Left kidney (tissue), 2 donors: Measurements from ENCODE around the gene EGFL8. TPM values are rescaled to one million over a fixed set of nuclear protein-coding genes. Genes with fewer than 3 reads are reported as not detected.

ENCODE experiments used
- DNase-seq: peaks from one replicate; pipeline ENCODE4 v3.0.0-alpha.2; 2013
- polyA plus RNA-seq: library from polyadenylated mRNA; unstranded; fragments of 120-200 nt; gene quantifications from one replicate; pipeline ENCODE4 v1.2.1, GENCODE V29; 2013; ENCODE audit not compliant: insufficient read length

EGFL8 gene
- polyA plus RNA-seq, 1 donor = 30.3 TPM

- no peak for DNase-seq
Measured at GRCh38 chr6:32146287-32146686, 18.1 kb upstream of the EGFL8 start.

- no peak for DNase-seq
Measured at GRCh38 chr6:32146687-32147086, 17.7 kb upstream of the EGFL8 start.

GRCh38 chr6:32147401-32148132 is 16.8 kb upstream of the EGFL8 start:
- DNase-seq = no peak

- peak; percentile 84 for DNase-seq
Measured at GRCh38 chr6:32148289-32149091, 15.9 kb upstream of the EGFL8 start.

- no peak for DNase-seq
Measured at GRCh38 chr6:32149092-32149755, 15.2 kb upstream of the EGFL8 start.

GRCh38 chr6:32149932-32150870 is 14.2 kb upstream of the EGFL8 start:
- no peak for DNase-seq

GRCh38 chr6:32151181-32151862 is 13.1 kb upstream of the EGFL8 start:
- no peak for DNase-seq

GRCh38 chr6:32151863-32152768 is 12.3 kb upstream of the EGFL8 start, which contains the start of gene PRRT1:
Gene PRRT1 (minus strand): TSS chr6:32151939. CDS start chr6:32151827, 112 bp downstream.
- no peak for DNase-seq

GRCh38 chr6:32152769-32153563 is 11.4 kb upstream of the EGFL8 start:
- DNase-seq = no peak

- peak; percentile 94 for DNase-seq
Measured at GRCh38 chr6:32153564-32154513, 10.6 kb upstream of the EGFL8 start, which contains the start of gene PPT2. Gene PPT2 (plus strand): TSS chr6:32154141. CDS start chr6:32154595, 454 bp downstream.

- DNase-seq = peak; percentile 71
Measured at GRCh38 chr6:32154514-32155161, 9.8 kb upstream of the EGFL8 start.

- DNase-seq = no peak
Measured at GRCh38 chr6:32156891-32157290, 7.5 kb upstream of the EGFL8 start.

GRCh38 chr6:32158052-32158451 is 6.3 kb upstream of the EGFL8 start:
- no peak for DNase-seq

- no peak for DNase-seq
Measured at GRCh38 chr6:32163559-32164258, 686 bp upstream of the EGFL8 start.

- no peak for DNase-seq
Measured at GRCh38 chr6:32166411-32167061, 2.1 kb downstream of the EGFL8 start.
